ENCODE data around the gene BMPER.

BMPER gene

GRCh38 chr7:34184466-34184865, 279.1 kb downstream of the BMPER start:
- H3K27me3 ChIP-seq (ENCODE audit: low read length): no peaks in the 10 kb centered on the region
- no peaks in the 10 kb centered on the region for H3K79me2 ChIP-seq (ENCODE audit: insufficient read depth, low read length)
- H3F3A ChIP-seq (ENCODE audit: insufficient read depth): no peaks in the 10 kb centered on the region
- no peak overlapping the region for H3K27ac ChIP-seq (ENCODE audit: low read depth, low read length)
- TF ChIP-seq EZH2phosphoT487 (conservative IDR thresholded peaks at IDR 0.05; ENCODE audit: low read length): no peak
- TF ChIP-seq CTCF (IDR thresholded peaks at IDR 0.05; ENCODE audit: insufficient read depth, low read length, poor library complexity, severe bottlenecking): no peak
- H3K36me3 ChIP-seq (ENCODE audit: low read length): no peaks in the 10 kb centered on the region
- H3K4me3 ChIP-seq (ENCODE audit: insufficient read depth, low read length, poor library complexity, severe bottlenecking): no peak overlapping the region
- H4K20me1 ChIP-seq (ENCODE audit: low read depth, low read length): no peaks in the 10 kb centered on the region
- H3K9ac ChIP-seq (ENCODE audit: low read length): no peak overlapping the region
- no peaks in the 10 kb centered on the region for H3K9me3 ChIP-seq (ENCODE audit: insufficient read depth, low read length)
- H2AFZ ChIP-seq (ENCODE audit: low read depth, low read length, severe bottlenecking): no peak overlapping the region
- H3K9me2 ChIP-seq (replicated peaks; ENCODE audit: insufficient read depth, low read length): no peaks in the 10 kb centered on the region
- H3K4me2 ChIP-seq (ENCODE audit: low read depth, low read length, poor library complexity, severe bottlenecking): no peak overlapping the region

GRCh38 chr7:34187798-34188307, 282.5 kb downstream of the BMPER start:
- Histone ChIP-seq H3K9me3 (ENCODE audit: insufficient read depth, low read length) (no peaks in the 10 kb centered on the region), H3K36me3 (ENCODE audit: low read length) (no peaks in the 10 kb centered on the region), H2AFZ (ENCODE audit: low read depth, low read length, severe bottlenecking) (no peak overlapping the region), H4K20me1 (ENCODE audit: low read depth, low read length) (no peaks in the 10 kb centered on the region), H3K27me3 (ENCODE audit: low read length) (no peaks in the 10 kb centered on the region), H3K4me2 (ENCODE audit: low read depth, low read length, poor library complexity, severe bottlenecking) (no peak overlapping the region), H3K9me2 (replicated peaks; ENCODE audit: insufficient read depth, low read length) (no peaks in the 10 kb centered on the region), H3K79me2 (ENCODE audit: insufficient read depth, low read length) (no peaks in the 10 kb centered on the region), H3F3A (ENCODE audit: insufficient read depth) (no peaks in the 10 kb centered on the region), H3K9ac (ENCODE audit: low read length) (no peak overlapping the region), H3K27ac (ENCODE audit: low read depth, low read length) (no peak overlapping the region), H3K4me3 (ENCODE audit: insufficient read depth, low read length, poor library complexity, severe bottlenecking) (no peak overlapping the region)
- TF ChIP-seq CTCF (IDR thresholded peaks at IDR 0.05; ENCODE audit: insufficient read depth, low read length, poor library complexity, severe bottlenecking) (no peak), EZH2phosphoT487 (conservative IDR thresholded peaks at IDR 0.05; ENCODE audit: low read length) (no peak)

- H3K9me2 ChIP-seq (replicated peaks; ENCODE audit: insufficient read depth, low read length): no peaks in the 10 kb centered on the region
- H3K36me3 ChIP-seq (ENCODE audit: low read length): no peaks in the 10 kb centered on the region
- no peak overlapping the region for H2AFZ ChIP-seq (ENCODE audit: low read depth, low read length, severe bottlenecking)
- no peaks in the 10 kb centered on the region for H4K20me1 ChIP-seq (ENCODE audit: low read depth, low read length)
- H3K9ac ChIP-seq (ENCODE audit: low read length): no peak overlapping the region
- H3K27ac ChIP-seq (ENCODE audit: low read depth, low read length): no peak overlapping the region
- no peaks in the 10 kb centered on the region for H3K27me3 ChIP-seq (ENCODE audit: low read length)
- TF ChIP-seq EZH2phosphoT487 (conservative IDR thresholded peaks at IDR 0.05; ENCODE audit: low read length) (no peak), CTCF (IDR thresholded peaks at IDR 0.05; ENCODE audit: insufficient read depth, low read length, poor library complexity, severe bottlenecking) (no peak)
- H3K9me3 ChIP-seq (ENCODE audit: insufficient read depth, low read length): no peaks in the 10 kb centered on the region
- H3F3A ChIP-seq (ENCODE audit: insufficient read depth): no peaks in the 10 kb centered on the region
- H3K4me3 ChIP-seq (ENCODE audit: insufficient read depth, low read length, poor library complexity, severe bottlenecking): no peak overlapping the region
- H3K4me2 ChIP-seq (ENCODE audit: low read depth, low read length, poor library complexity, severe bottlenecking): no peak overlapping the region
- no peaks in the 10 kb centered on the region for H3K79me2 ChIP-seq (ENCODE audit: insufficient read depth, low read length)
Observed at GRCh38 chr7:34189031-34189430, 283.7 kb downstream of the BMPER start.
